Measurements from ENCODE around the gene RBP5. TPM values are rescaled to one million over a fixed set of nuclear protein-coding genes. Genes with fewer than 3 reads are reported as not detected.
A peak's percentile ranks its signal among the peaks of the same experiment; 100 is the strongest.
"Not testable (repeated sequence)": the region's sequence is repeated elsewhere in the genome, so short reads cannot be mapped to it uniquely, and the experiment has no call there.

Gene RBP5
- total RNA-seq, 1 experiment from 2014 or later: not detected

DNA sequence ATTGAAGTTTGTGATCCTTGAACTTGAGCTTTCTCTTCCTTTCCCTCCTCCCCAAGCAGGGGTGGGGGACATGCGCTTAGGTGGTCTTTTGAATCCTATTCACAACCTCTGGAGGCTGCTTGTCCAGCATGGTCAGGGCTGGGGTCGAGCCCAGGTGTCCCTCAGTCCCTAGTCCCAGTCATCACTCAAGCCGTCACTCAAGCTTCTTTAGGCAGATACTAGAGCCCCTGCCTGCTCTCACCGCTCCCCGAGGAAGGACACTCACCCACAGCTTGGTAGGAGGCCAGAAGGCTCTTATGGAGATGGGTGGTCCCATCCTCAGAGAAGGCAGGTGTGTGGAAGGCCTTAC lies 19.1 kb downstream of the RBP5 start:
- no peak for DNase-seq (ENCODE audit: low read depth)
- in situ Hi-C loops (cut with HindIII; ENCODE audit: low pct_unique_long_range_greater_than_20kb, low sequenced_read_pairs): loop anchor here (10.0 kb wide), 1 partner anchor 105 kb away; no protein-coding TSS in a partner anchor

DNA sequence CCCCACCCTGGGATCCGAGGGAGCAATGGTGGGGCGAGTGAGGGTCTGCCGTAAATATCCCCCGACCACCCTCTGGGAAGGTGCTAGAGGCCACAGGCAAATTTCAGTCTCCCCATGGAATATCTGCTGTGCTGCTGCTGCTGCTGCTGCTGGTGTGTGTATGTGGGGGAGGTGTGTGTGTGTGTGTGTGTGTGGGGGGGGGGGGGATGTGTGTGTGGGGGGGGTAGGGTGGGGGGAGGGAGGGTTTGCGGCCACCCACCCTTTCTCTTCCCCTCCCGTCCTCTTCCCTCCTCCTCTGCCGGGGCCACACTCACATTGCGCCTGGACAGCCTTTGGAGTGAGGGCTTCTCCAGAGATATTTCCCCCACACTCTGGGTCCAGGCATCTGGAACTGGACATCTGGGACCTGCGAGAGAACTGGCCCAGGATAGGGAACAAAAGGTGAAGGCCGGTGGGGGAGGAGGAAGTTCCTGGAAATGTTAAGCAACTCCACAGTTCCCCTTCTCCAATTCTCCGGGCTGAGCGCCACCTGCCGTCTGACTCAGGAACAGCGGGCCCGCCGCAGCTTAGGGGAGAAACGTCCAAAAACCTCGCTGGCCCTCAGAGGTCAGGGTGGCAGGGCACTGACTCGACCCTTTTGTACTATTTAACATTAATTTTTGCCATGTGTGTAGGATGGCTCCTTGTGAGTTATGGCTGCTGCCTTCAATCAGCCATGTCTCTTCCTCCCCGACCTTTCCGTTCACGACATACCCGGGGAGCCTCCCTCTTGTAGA lies 19.7 kb downstream of the RBP5 start, which contains the start of gene C1RL:
C1RL (minus strand) TSS at position 419 of the 776 bp plus-strand sequence; CDS start at position 385, 34 bp downstream.
- in situ Hi-C loops (cut with HindIII; ENCODE audit: low pct_unique_long_range_greater_than_20kb, low sequenced_read_pairs): loop anchor here (10.0 kb wide), 1 partner anchor 104 kb away; no protein-coding TSS in a partner anchor
- peak; percentile 79 for DNase-seq (ENCODE audit: low read depth)

DNA sequence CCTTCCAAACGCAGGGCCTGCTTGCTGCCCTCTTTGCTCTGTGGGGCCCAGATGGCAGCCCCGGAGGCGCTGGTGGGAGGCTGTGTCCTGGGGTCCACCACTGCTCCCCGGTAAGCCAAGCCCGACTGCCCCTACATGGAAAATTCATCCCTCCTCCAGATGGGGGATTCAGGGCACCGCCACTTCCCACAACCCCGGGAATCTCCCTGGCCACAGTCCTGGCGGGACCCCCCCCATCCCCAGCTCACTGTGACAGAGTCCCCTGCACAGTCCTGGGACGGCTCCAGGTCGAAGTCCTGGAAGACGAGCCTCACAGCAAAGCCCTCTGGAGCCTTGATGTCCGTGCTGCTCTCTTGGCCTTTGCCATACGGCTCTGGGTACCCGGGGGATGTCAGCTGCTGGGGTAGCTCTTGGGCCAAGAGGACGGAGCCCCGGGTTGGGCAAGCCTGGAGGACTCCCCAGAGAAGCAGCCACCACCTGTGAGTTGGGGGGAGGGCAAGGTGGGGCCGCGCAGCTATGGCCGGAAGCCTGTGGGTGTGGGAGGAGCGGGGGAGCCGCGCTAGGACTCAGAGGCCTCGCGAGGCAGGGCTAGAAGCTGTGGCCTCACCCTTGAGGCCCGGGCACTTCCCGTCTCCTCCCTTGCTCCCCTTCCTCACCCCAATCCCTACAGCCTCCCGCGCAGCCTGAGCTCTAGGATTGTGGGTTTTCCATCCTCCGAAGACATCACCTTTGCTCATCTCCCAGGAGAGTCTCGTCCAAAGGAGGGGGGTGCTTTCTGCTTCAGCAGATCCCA lies 20.5 kb downstream of the RBP5 start:
- in situ Hi-C loops (cut with HindIII; ENCODE audit: low pct_unique_long_range_greater_than_20kb, low sequenced_read_pairs): loop anchor here (10.0 kb wide), 1 partner anchor 103 kb away; no protein-coding TSS in a partner anchor
- peak; percentile 70 for DNase-seq (ENCODE audit: low read depth)

DNA sequence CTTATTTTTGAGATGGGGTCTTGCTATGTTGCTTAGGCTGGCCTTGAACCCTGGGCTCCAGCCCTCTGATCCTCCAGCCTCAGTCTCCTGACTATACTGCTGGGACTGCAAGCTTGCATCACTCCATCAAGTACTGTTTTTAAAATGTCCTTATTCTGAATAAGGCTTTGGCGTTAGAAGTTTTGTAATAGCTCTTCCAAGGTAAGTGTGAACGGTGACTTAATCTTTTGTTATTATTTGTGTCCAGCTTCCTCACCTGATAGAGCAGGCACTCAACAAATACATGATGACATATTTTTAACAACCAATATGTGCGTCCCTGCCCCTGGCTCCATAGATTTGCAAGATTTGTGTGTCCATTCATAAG lies 21.1 kb downstream of the RBP5 start:
- DNase-seq (ENCODE audit: low read depth): no peak
- in situ Hi-C loops (cut with HindIII; ENCODE audit: low pct_unique_long_range_greater_than_20kb, low sequenced_read_pairs): loop anchor here (10.0 kb wide), 1 partner anchor 103 kb away; no protein-coding TSS in a partner anchor

DNA sequence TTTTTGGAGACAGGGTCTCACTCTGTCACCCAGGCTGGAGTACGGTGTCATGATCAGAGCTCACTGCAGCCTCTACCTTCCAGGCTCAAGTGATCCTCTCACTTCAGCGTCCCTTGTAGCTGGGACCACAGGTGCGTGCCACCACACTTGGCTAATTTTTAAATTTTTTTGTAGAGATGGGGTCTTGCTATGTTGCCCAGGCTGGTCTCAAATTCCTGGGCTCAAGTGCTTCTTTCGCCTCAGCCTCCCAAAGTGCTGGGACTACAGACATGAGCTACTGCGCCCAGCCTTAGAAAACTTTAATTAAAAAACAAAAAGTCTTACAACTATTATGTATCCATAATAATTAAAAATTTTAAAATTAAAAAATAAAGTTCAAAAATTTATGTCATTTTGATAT lies 21.5 kb downstream of the RBP5 start:
- DNase-seq (ENCODE audit: low read depth): not testable (repeated sequence)
- in situ Hi-C loops (cut with HindIII; ENCODE audit: low pct_unique_long_range_greater_than_20kb, low sequenced_read_pairs): loop anchor here (10.0 kb wide), 1 partner anchor 102 kb away; no protein-coding TSS in a partner anchor

DNA sequence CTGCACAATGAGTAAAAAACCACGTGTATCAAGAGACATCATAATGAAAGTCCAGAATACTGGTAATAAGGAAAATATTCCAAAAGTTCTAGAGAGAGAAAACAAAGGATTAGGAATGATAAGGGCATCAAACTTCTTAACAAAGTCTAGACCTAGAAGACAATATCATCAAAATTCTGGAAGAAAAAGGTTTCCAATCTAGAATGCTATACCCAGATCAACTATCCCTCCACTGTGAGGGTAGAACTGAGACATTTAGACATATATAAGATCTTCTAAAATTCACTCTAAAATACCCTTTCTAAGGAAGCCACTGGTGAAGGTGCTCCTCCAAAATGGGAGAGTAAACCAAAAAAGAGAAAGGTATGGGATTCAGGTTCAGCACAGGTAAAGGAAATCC lies 22.6 kb downstream of the RBP5 start:
- in situ Hi-C loops (cut with HindIII; ENCODE audit: low pct_unique_long_range_greater_than_20kb, low sequenced_read_pairs): loop anchor here (10.0 kb wide), 1 partner anchor 101 kb away; no protein-coding TSS in a partner anchor
- no peak for DNase-seq (ENCODE audit: low read depth)

DNA sequence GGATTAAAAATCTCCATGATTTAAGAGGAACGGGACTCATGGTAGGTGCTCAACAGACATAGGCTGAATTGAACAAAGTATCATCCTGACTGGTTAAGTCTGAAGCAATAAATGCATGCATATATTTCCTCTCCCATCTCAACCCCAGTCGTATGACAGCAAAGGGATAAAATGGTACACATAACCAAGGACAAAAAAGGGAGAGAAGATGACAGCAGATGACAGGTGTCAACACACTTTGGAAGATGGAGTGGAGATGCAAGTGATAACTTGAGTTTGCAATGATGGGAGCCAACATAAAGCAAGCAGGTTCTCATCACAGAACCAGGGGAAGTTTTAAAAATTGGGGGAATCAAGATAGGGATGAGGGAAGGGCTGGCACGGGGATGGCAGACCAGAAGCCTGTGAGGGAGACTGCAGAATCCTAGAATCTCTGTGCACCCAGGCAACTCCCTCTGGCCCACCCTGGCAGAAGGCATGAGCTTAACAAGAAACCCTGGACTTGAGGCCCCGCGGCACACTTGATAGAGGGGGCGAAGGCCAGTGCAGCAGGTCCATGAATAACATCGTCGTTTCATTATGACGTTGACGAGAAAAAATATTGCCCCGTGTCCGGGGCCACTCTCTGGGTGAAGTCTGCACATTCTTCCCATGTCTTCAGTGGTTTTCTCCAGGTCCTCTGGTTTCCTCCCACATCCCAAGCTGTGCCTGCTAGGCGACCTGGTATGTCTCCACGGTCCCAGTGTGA lies 24.7 kb downstream of the RBP5 start:
- DNase-seq (ENCODE audit: low read depth): no peak
- in situ Hi-C loops (cut with HindIII; ENCODE audit: low pct_unique_long_range_greater_than_20kb, low sequenced_read_pairs): loop anchor here (10.0 kb wide), 1 partner anchor 99 kb away; no protein-coding TSS in a partner anchor

DNA sequence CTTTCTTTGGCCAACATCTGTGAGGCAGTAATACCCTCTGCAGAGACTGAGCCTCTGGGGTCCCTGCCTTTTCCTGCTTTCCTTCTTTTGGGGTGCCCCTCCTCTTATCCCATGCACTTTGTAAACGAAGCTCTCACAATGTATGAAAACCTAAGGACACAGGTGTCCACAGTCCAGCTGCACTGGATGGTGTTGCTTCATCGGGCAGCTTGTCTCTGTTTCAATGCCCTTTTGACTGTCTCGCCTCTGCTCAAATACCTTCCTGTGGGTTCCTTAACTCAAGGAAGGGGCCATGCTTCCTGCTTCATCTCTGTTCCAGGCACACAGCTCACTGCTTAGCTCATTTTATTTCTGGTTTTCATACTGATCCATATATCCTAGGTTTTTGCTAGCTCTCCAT lies 26.1 kb downstream of the RBP5 start:
- in situ Hi-C loops (cut with HindIII; ENCODE audit: low pct_unique_long_range_greater_than_20kb, low sequenced_read_pairs): loop anchor here (10.0 kb wide), 1 partner anchor 98 kb away; no protein-coding TSS in a partner anchor
- no peak for DNase-seq (ENCODE audit: low read depth)

DNA sequence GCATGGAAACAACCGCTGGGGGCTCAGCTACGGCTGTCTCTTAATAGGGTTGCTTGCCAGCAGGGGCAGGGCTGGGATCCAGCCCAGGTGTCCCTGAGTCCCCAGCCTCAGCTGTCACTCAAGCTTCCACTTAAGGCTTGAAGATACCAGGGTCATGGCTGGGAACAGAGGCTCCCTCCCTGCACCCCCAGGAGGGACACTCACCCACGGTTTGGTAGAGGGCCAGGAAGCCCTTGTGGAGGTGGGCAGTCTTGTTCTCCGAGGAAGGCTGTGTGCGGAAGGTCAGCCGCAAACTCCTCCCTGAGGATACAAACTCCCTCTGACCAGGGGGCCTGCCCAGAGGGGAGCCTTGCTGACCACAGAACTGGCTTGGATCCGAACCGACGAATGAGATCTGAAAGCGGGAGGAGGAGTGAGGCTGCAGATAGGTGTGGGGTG lies 27.0 kb downstream of the RBP5 start:
- in situ Hi-C loops (cut with HindIII; ENCODE audit: low pct_unique_long_range_greater_than_20kb, low sequenced_read_pairs): loop anchor here (10.0 kb wide), 1 partner anchor 97 kb away; no protein-coding TSS in a partner anchor
- no peak for DNase-seq (ENCODE audit: low read depth)

DNA sequence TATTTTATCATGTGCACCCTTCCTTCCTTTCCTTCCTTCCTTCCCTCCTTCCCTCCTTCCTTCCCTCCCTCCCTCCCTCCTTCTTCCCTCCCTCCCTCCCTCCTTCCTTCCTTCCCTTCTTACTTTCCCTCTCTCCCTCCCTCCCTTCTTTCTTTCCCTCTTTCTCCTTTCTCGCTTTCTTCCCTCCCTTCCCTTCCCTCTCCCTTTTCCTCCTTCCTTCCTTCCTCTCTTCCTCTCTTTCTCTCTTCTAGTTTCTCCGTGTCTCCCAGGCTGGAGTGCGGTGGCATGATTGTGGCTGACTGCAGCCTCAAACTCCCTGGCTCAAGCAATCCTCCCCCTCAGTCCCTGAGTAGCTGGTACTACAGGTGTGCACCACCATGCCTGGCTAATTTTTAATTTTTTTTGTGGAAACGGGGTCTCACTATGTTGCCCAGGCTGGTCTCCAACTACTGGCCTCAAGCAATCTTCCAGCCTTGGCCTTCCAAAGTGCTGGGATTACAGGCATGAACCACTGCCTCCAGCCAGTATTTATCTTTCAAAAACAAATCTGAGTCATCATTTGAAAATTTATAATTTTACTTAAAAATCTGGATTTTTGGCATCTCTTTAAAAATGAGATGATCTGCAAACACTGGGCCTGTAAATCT lies 27.5 kb downstream of the RBP5 start:
- in situ Hi-C loops (cut with HindIII; ENCODE audit: low pct_unique_long_range_greater_than_20kb, low sequenced_read_pairs): loop anchor here (10.0 kb wide), 1 partner anchor 96 kb away; no protein-coding TSS in a partner anchor
- DNase-seq (ENCODE audit: low read depth): no peak

DNA sequence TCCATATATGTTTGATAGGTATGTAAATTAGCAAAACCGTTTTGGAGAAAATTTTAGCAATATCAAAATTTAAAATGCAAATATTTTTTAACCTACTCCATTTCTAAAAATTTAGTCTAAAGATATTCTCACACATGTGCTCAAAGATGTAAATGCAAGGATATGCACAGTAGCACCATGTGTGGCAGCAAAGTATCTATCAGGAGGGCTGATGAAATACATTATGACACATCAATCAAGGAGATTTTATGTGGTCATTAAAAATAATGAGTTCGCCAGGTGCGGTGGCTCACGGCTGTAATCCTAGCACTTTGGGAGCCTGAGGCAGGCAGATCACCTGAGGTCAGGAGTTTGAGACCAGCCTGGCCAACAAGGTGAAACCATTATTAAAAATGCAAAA lies 28.4 kb downstream of the RBP5 start:
- in situ Hi-C loops (cut with HindIII; ENCODE audit: low pct_unique_long_range_greater_than_20kb, low sequenced_read_pairs): loop anchor here (10.0 kb wide), 1 partner anchor 95 kb away; no protein-coding TSS in a partner anchor
- no peak for DNase-seq (ENCODE audit: low read depth)

DNA sequence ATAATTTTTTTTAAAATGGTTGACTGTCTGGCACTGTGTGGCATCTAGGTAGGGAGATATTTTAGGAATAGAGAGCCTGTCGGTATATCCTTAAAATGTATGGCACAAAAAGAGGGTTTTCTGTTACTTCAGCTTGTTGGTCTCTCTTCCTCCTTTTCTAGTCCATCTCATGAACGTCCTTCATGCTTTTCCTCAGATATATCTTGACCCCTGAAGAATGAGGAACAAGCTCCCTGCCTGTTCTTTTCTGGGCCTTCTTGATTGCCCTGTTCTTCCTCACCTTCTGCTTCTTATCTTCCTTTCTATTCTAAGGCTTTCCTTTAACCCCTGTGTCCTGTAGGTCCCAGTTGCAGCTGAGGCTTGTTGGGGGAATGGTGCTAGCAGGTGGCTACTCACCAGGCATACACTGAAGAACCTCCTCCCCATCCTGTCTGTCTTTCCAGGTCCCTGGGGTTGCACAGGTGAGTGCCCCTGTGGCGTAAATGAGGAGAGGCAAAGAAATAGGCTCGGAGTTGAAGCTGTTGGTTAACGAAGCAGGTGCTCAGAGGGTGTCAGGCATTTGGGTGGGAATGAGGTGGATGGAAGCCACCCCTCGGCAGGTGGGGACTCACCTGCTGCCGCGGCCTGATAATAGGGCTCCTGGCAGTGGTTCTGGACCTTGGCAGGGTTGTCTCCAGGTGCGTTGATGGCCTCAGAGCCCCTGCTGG lies 29.2 kb downstream of the RBP5 start:
- in situ Hi-C loops (cut with HindIII; ENCODE audit: low pct_unique_long_range_greater_than_20kb, low sequenced_read_pairs): no loop called here
- no peak for DNase-seq (ENCODE audit: low read depth)

DNA sequence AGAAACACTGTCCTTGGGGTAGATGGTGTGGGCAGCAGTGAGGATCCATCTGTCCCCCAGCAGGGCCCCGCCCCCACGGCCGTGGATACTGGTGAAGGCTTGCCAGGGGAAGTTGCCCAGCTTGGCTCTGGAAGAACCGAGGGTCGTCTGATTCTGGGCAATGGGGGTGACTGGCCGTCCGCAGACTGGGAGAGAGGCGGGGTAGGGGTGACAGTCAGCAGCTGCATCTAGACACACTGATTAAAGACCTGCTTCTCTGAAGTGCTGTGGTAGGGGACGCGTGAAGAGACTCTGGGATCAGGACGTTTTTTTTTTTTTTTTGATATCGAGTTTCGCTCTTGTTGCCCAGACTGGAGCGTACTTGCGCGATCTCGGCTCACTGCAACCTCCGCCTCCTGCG lies 31.7 kb downstream of the RBP5 start:
- in situ Hi-C loops (cut with HindIII; ENCODE audit: low pct_unique_long_range_greater_than_20kb, low sequenced_read_pairs): no loop called here
- DNase-seq (ENCODE audit: low read depth): no peak

DNA sequence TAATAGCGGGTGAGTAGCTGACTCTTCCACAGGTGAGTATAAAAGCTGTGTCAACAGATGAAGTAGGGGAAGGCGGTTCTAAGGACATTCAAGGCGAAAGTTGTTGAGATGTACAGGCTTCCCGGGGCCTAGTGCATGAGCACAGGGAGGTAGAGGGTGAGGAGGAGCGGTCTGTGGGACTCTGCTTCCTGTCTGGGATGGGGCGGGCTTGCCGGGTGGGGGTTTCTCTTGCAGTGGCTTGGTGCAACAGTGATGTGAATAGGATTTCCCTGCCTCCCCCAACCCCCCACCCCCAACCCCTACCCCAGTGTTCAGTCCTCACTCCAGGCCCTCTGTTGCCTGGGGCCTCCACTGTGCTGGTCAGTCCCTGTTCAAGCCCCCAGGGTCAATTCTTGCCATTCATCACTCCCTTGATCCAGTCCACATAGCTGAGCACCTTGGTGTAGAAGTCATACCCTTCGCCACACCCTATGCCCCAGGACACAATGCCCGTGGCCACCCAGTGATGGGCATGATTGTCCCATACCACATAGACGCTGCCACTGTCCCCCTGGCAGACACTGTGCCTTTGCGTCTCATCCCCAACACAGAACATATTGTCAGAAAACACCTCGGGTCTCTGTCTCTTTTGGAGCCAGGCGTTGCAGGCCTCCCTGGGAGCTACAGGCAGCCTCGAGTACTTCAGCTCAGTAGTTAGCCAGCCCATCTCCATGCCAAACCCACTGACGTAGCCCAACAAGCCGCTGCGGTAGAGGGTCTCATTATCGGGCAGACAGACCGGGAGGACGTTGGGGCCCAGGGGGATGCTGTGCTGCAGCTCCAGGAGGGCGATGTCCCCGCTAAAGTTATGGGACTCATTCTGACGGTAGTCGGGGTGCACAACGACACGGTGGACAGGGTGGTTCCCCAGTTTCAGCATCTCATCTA lies 32.4 kb downstream of the RBP5 start:
- in situ Hi-C loops (cut with HindIII; ENCODE audit: low pct_unique_long_range_greater_than_20kb, low sequenced_read_pairs): no loop called here

DNA sequence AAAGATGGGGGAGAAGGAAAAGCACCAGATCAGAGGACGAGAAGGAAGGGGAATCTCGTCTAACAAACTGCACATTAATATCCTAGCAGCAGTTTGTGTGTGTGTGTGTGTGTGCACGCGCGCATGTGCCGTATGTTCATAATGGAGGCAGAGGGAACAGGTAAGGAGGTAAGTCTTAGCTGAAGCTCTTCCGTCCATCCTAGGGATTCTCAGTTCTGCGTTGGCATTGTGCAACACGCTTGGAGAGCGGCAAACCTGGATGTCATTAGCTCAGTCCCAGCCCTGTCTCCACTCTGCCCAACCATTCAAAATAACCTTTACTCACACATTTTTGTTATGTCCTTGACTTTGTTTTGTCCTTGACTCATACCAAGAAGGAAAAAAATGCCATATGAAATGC lies 34.8 kb downstream of the RBP5 start:
- DNase-seq (ENCODE audit: low read depth): no peak
- in situ Hi-C loops (cut with HindIII; ENCODE audit: low pct_unique_long_range_greater_than_20kb, low sequenced_read_pairs): no loop called here

More for the DNA sequence above, 32.4 kb downstream of the RBP5 start:
- DNase-seq (ENCODE audit: low read depth): no peak

DNA sequence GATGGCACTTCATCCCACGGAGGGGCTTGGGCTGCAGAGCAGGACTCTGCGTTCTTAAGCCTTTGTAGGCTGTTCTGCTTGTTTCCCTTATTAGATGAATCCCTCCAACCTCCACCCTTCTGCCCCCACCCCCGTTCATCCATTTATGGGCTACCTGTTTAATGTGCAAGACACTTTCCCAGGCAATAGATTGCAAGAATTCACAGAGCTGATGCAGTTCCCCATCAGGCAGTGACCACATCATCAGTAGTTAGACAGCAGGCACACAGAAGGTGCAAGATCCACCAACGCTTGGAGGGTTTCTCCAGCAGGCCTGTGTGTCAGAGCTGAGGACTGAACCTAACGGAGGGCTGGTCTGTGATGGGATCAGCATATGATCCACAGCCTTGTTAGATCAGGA lies 35.2 kb downstream of the RBP5 start:
- DNase-seq (ENCODE audit: low read depth): no peak
- in situ Hi-C loops (cut with HindIII; ENCODE audit: low pct_unique_long_range_greater_than_20kb, low sequenced_read_pairs): no loop called here
